Activated CD4-positive, alpha-beta T cell treated with anti-CD3 and anti-CD28 coated beads, Interleukin-2, amount 10 ng/mL, durations not matched to agents 7 days and 5 days (primary cell): Measurements from ENCODE around the gene PPAN. TPM values are rescaled to one million over a fixed set of nuclear protein-coding genes. Genes with fewer than 3 reads are reported as not detected.

Experiments
- CTCF ChIA-PET: fragments of 350-600 bp; sonication (Branson Sonifier 250); formaldehyde crosslinking; loops from one replicate; lab custom pipeline; 2021; ENCODE audit warnings: antibody characterized with exemption; lab: Charles Lee
- POLR2A ChIA-PET: fragments of 350-600 bp; sonication (Branson Sonifier 250); formaldehyde crosslinking; loops from one replicate; lab custom pipeline; 2021; ENCODE audit warnings: antibody characterized with exemption; lab: Charles Lee
- DNase-seq: peaks from one replicate; pipeline ENCODE4 v3.0.0-alpha.2; 2020
- H3K27ac Mint-ChIP-seq: one replicate; pipeline ENCODE4 v1.8.0; 2021; ENCODE audit warnings: mild to moderate bottlenecking, moderate library complexity, mixed read lengths
- H3K27me3 Mint-ChIP-seq: one replicate; pipeline ENCODE4 v1.8.0; 2021; ENCODE audit warnings: mixed read lengths
- H3K36me3 Mint-ChIP-seq: one replicate; pipeline ENCODE4 v1.8.0; 2021; ENCODE audit warnings: low read depth, mixed read lengths
- H3K4me1 Mint-ChIP-seq: one replicate; pipeline ENCODE4 v1.8.0; 2021; ENCODE audit warnings: mixed read lengths
- H3K4me3 Mint-ChIP-seq: one replicate; pipeline ENCODE4 v1.8.0; 2021; ENCODE audit warnings: mild to moderate bottlenecking, moderate library complexity, mixed read lengths
- H3K9me3 Mint-ChIP-seq: one replicate; pipeline ENCODE4 v1.8.0; 2021; ENCODE audit warnings: mixed read lengths
- total RNA-seq, 2 experiments: library from RNA; stranded (reverse); gene quantifications; one replicate each; pipeline ENCODE4 v1.2.3, GENCODE V29; 2021

The PPAN gene
- total RNA-seq, 2 experiments from 2014 or later: 77.8 to 77.9 TPM

DNA sequence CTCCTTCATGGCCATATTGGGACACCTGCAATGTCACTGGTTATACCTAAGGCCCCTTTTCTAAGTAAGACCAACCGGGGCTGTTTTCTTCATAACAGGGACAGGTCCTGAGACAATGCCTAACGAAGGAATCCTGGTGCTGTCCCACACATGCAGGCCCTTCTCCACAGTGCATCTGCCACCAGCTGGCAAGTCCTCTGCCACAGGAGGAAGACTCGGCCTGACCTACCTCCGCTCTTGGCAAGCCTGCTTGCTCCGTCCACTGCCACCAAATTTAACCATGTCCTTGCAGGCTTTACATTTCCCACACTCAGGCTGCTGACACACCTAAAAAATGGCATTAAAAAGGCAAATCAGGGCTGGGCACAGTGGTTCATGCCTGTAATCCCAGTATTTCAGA is 45.4 kb downstream of the PPAN start:
- DNase-seq: no peak
- Mint-ChIP-seq H3K4me1 (peaks cover 1% of the 10 kb centered on the region), H3K27me3 (no peaks in the 10 kb centered on the region), H3K4me3 (no peak overlapping the region), H3K27ac (no peak overlapping the region), H3K36me3 (peaks cover 66% of the 10 kb centered on the region), H3K9me3 (no peaks in the 10 kb centered on the region)
- POLR2A ChIA-PET: no interaction called here
- CTCF ChIA-PET: interaction anchor here (1.3 kb wide), 1 partner anchor 8 kb away, joined by 3 read pairs; no protein-coding TSS in a partner anchor

DNA sequence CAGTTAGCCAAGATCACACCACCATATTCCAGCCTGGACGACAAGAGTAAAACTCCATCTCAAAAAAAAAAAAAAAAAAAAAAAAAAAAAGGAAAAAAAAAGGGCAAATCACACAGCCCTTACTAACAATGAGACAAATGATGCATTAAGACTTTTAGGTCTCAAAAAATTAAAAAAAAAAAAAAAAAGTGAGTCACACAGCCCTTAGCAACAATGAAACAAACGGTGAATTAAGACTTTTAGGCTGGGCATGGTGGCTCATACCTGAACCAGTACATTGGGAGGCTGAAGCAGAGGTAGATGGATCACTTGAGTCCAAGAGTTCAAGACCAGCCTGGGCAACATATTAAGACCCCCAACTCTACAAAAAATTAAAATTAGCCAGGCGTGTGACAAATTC is 45.9 kb downstream of the PPAN start:
- DNase-seq: no peak
- H3K9me3 Mint-ChIP-seq: no peaks in the 10 kb centered on the region
- H3K27me3 Mint-ChIP-seq: no peaks in the 10 kb centered on the region
- ChIA-PET CTCF (interaction anchor here (0.9 to 1.3 kb wide), 2 partner anchors 9 to 16 kb away, joined by 3 read pairs; no protein-coding TSS in a partner anchor), POLR2A (no interaction called here)
- no peaks in the 10 kb centered on the region for H3K4me1 Mint-ChIP-seq
- peaks cover 67% of the 10 kb centered on the region for H3K36me3 Mint-ChIP-seq
- no peak overlapping the region for H3K4me3 Mint-ChIP-seq
- no peak overlapping the region for H3K27ac Mint-ChIP-seq

DNA sequence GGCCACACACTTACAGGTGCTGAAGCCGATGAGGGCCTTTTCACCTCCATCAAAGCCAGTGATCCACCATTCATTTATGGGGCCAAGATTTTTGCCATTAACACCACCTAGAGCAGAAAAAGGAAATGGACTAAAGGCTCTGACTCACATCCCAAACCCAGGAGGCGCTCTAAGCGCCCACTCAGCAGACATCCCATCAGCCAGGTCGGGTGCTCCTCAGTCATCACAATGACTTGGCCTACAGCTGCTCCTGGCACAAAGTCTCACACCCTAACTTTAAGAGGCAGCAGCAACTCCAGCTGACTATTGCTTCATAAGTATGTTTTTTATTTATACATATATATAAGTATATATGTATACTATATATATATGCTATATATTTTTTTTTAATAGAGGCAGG is 49.7 kb downstream of the PPAN start:
- no peak overlapping the region for H3K4me3 Mint-ChIP-seq
- H3K36me3 Mint-ChIP-seq: peaks cover 77% of the 10 kb centered on the region
- POLR2A ChIA-PET: no interaction called here

DNA sequence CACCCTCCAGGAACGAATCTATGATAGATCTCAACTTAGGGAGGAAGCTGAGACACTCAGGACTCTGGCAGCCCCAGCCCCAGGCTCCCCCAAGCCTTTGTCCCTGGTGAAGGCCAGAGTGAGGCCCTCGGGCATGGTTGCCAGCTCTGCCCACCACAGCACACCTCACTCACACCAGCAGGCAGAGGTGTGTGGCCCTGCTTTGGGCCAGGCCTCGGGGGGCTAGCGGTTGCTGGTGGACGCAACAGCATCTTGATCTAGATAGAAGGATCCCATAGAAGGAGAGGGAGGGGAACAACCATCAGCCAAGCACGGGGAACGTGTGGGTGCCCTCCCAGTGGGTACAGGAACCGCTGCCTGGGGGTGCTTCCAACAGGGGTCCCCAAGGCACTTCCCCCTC is 51.9 kb downstream of the PPAN start:
- ChIA-PET POLR2A (no interaction called here), CTCF (no interaction called here)
- Mint-ChIP-seq H3K9me3 (no peaks in the 10 kb centered on the region), H3K27ac (no peak overlapping the region), H3K36me3 (peaks cover 69% of the 10 kb centered on the region), H3K4me3 (no peak overlapping the region), H3K27me3 (no peaks in the 10 kb centered on the region), H3K4me1 (no peaks in the 10 kb centered on the region)
- no peak for DNase-seq

More for the DNA sequence above, 49.7 kb downstream of the PPAN start:
- DNase-seq: no peak
- CTCF ChIA-PET: interaction anchor here (2.2 kb wide), 1 partner anchor 94 kb away, joined by 4 read pairs; no protein-coding TSS in a partner anchor
- Mint-ChIP-seq H3K27ac (no peak overlapping the region), H3K9me3 (no peaks in the 10 kb centered on the region), H3K4me1 (no peaks in the 10 kb centered on the region), H3K27me3 (no peaks in the 10 kb centered on the region)

DNA sequence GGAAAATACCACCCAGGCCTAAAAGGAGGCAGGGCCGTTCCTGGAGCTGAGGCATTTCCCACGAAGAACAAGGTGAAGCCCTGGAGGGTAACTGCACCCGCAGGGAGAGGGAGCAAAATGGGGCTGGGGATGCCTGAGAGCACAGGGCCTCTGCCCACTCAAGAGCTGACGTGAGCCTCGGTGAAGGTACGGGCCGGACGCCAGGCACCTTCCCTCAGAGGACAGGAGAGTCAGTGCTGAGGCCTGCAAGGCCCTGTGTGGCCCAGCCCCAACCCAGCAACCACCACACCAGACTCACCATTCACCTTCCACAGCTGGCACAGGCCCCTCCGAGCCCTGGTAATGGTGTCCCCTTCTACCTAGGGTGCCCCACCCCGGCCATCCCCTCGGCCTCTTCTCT is 52.3 kb downstream of the PPAN start:
- Mint-ChIP-seq H3K27ac (no peak overlapping the region), H3K4me3 (no peak overlapping the region), H3K9me3 (no peaks in the 10 kb centered on the region), H3K27me3 (no peaks in the 10 kb centered on the region), H3K4me1 (no peaks in the 10 kb centered on the region), H3K36me3 (peaks cover 72% of the 10 kb centered on the region)
- DNase-seq: no peak
- ChIA-PET POLR2A (interaction anchor here (0.6 kb wide), 1 partner anchor 26 kb away, joined by 3 read pairs; no protein-coding TSS in a partner anchor), CTCF (no interaction called here)

DNA sequence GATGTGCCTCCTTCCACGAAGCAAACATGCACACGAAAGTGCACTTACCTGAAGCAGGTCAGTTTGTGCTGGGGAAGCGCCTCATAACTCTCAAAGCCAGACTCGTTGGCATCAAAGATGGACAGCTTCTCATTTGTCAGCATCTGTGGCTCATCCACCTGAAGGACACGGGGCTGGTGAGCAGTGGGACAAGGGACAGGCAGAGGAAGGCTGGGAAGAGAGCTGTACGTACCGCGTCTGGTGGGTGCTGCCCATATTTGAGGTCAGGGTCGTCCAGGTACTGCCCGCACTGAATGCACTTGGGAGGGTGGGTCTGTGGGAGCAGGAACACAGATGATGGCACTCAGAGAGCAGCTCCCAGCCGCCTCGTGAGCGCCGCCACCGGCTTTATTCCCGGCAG is 53.4 kb downstream of the PPAN start:
- H3K36me3 Mint-ChIP-seq: peaks cover 73% of the 10 kb centered on the region
- H3K9me3 Mint-ChIP-seq: no peaks in the 10 kb centered on the region
- no peaks in the 10 kb centered on the region for H3K27me3 Mint-ChIP-seq
- H3K4me3 Mint-ChIP-seq: no peak overlapping the region
- ChIA-PET POLR2A (no interaction called here), CTCF (no interaction called here)
- DNase-seq: no peak
- H3K27ac Mint-ChIP-seq: no peak overlapping the region
- H3K4me1 Mint-ChIP-seq: no peaks in the 10 kb centered on the region

Other genes with a start within 250 kb of the PPAN start
- gene OLFM2, start 169.8 kb upstream of the PPAN start, total RNA-seq: 10 to 100 TPM; 11.3 to 12.5 TPM
- gene COL5A3, start 95.9 kb upstream of the PPAN start, total RNA-seq: under 1 TPM; 0.40 to 0.57 TPM
- not detected for gene RDH8, start 92.9 kb upstream of the PPAN start, total RNA-seq
- gene SHFL, start 20.0 kb upstream of the PPAN start, total RNA-seq: 100 to 1,000 TPM; 100 to 108 TPM
- gene ANGPTL6, start 3.7 kb upstream of the PPAN start, total RNA-seq: 1 to 10 TPM in 1 of 2 experiments, under 1 TPM in 1; 0.99 to 1.3 TPM
- 10 to 100 TPM; 39.1 to 43.1 TPM for gene P2RY11, start 5.3 kb downstream of the PPAN start, total RNA-seq
- 100 to 1,000 TPM; 228 to 230 TPM for gene EIF3G, start 13.5 kb downstream of the PPAN start, total RNA-seq
- 100 to 1,000 TPM; 375 to 404 TPM for gene DNMT1, start 88.6 kb downstream of the PPAN start, total RNA-seq
- gene S1PR2, start 125.0 kb downstream of the PPAN start, total RNA-seq: 1 to 10 TPM; 6.1 to 6.5 TPM
- 10 to 100 TPM; 58.7 to 67.9 TPM for gene MRPL4, start 145.9 kb downstream of the PPAN start, total RNA-seq
- gene ICAM1, start 164.8 kb downstream of the PPAN start, total RNA-seq: 1 to 10 TPM; 8.0 to 9.0 TPM
- 1 to 10 TPM; 1.4 to 1.8 TPM for gene ICAM4, start 180.6 kb downstream of the PPAN start, total RNA-seq
- gene ICAM5, start 183.6 kb downstream of the PPAN start, total RNA-seq: under 1 TPM; 0.12 to 0.17 TPM
- gene ZGLP1, start 203.5 kb downstream of the PPAN start, total RNA-seq: 1 to 10 TPM; 1.6 to 3.4 TPM
- 1 to 10 TPM; 5.5 to 9.0 TPM for gene FDX2, start 209.7 kb downstream of the PPAN start, total RNA-seq
- 10 to 100 TPM; 69.3 to 75.6 TPM for gene RAVER1, start 227.2 kb downstream of the PPAN start, total RNA-seq
- 100 to 1,000 TPM; 230 to 233 TPM for gene ICAM3, start 233.3 kb downstream of the PPAN start, total RNA-seq